HG02610 (cell line): Measurements from ENCODE around the gene DNAJC12.
"Not testable (repeated sequence)": the region's sequence is repeated elsewhere in the genome, so short reads cannot be mapped to it uniquely, and the experiment has no call there.

Source experiments
- ATAC-seq: cut with Tn5 transposase; IDR thresholded peaks from one replicate; pipeline ENCODE4 v1.9.1; 2021; ENCODE audit warnings: mild to moderate bottlenecking, moderate library complexity; ENCODE audit not compliant: unreplicated experiment

The DNAJC12 gene

DNA sequence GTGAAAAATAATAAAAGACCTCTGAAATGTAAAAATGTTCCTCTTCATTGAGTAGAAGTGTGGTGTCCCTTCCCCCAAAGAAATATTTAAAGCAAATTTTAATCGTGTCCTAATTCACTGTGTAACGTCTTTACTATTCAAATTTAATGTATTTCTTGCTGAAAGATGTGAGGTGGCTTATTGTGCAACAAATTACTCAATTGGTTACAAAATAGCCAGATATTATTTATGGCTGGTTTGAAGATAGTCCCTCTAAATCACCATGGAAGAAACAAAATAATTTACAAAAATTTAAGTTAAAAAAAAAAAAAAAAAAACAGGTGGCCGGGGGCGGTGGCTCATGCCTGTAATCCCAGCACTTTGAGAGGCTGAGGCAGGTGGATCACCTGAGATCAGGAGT, 43.7 kb downstream of the DNAJC12 start:
- no peak for ATAC-seq

DNA sequence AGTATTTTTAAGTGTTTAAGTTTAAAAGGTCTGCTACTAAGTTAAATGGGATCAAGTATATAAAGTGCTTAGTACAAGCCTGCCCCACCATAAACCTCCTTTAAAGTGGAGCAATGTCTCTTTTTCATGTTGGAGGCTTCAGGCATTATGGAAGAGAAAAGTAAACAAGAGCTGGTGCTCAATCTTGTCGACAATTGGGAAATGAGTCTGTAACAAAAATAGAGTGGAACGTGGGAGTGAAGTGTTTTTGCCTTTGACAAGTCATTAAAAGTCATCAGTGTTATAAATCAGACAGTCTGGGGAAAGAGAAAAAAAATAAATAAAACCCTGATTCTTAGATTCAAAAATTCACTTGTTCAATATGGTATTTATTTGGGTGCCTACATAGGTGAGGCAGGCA, 44.7 kb downstream of the DNAJC12 start:
- no peak for ATAC-seq

DNA sequence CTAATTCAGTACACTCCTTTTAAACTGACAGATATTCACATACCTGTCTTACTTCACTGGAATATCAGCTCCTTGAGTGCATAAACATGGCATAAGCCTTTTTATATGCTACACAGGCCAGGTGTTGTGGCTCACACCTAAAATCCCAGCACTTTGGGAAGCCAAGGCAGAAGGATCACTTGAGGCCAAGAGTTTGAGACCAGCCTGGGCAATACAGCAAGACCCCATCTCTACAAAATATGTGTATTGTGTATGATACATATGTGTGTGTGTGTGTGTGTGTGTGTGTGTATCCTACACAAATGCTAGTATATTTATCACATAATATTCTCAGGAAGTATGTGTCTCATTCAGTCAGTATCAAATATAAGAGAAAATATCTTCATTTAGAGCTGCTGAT, 45.3 kb downstream of the DNAJC12 start:
- ATAC-seq: no peak

DNA sequence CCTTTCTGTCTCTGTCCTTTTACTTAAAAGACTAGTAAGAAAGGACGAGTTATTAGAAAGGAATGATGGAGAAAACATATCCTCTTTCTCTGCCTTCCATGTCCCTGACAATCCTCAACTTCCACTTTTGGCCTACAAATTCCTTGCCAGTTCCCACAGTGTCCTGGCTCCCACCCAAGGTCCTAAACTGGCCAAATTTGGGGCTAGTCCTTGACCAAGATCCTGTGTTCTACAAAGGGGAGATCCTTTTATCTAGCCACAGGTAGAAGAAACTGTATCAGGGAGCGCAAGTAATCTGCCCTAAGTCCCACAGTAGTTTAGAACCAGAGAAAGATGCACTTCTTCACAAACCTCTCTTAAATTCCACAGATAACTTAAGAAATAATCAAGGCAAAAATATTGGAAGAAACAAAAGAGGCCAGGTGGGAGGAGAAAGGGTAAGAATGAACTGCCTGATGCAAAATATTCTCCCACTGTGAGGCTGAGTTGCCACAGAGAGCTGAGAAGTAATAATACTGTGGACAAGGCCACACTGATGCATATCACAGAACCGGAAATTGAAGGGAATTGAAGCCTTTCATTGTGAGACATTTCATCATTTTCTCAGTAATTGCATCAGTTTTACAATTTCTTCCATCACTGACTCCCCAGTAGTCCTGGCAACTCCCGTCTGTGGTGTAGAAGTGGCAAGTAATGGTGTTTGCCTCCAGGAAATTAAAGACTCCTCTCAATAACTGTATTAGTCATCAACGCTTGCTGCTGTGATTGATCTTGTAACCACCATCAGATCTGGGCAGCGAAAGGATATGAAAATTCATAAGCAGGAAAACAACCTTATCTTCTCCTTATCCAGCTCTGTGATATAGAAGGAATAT, 47.2 kb downstream of the DNAJC12 start:
- peak; percentile 43 for ATAC-seq

DNA sequence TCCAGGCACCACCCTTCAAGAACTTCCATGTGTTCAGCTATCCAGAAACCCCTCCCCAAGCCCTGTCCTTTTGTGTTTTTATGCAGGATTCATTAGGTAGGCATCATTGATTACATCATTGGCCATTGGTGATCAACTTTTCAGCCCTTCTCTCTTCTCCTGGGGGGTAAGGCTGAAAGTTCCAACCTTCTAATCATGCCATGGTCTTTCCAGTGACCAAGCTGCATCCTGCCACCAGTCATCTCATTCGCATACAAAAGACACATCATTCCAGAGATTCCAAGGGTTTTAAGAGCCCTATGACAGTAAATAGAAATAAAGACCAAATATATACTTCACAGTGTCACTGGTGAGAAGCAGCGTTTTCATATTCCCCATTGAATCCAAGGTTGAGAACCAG, 48.2 kb downstream of the DNAJC12 start:
- no peak for ATAC-seq

DNA sequence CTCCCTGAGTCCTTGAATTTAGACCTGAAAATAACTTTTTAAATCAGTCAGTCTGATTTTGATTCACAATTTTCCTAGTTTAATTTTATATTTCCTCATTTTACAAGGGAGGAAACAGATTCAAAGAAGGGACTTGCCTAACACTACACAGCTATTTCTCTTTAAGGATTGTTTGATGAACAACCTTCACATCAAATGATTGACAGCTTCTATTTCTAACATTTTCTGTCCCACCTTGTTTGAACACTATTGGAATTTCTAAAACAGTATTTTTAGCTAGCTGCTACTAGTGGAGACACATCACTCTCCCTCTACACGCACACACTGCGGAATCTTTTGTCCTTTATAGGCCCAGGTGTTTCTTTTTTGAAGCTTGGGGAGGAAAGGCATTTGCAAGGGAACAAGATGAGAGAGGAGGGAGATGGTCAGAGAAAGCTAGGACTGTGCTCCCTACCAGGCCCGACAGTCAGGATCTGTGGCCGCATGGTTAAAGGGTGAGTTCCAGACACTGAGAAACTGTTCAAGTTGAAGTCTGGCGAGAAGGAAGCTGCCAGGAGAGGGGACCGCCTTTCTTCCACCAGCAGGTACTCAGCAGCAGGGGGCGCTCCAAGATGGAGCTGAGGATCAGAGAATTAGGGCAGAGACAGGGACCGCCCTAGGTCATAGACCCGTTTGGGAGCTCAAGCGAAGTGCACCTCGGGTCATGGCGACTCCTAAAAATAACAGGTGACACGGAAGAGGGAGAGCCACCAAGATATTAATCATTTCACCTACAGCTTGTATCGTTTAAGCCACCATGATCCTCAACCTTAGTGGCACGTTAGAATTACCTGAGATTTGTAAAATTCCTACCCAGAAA, 49.7 kb downstream of the DNAJC12 start:
- peak; percentile 74 for ATAC-seq

DNA sequence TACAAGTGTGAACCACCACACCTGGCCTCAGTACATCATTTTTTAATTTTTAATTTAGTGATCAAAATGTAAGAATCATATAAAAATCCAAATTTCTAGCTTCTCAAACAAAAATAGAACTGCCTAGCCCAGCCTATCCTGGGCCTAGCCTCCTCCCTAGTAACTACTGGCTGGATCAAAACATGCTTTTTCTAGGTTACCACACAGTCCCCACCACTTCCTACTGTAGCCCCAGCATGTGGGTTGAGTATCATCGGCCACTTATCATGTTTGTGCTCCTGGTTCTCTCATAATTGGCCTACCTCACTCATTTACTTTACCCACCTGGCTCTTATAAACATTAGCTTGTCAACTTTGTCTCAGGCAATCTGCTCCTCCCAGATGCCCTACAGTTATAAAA, 52.9 kb downstream of the DNAJC12 start:
- ATAC-seq: no peak

DNA sequence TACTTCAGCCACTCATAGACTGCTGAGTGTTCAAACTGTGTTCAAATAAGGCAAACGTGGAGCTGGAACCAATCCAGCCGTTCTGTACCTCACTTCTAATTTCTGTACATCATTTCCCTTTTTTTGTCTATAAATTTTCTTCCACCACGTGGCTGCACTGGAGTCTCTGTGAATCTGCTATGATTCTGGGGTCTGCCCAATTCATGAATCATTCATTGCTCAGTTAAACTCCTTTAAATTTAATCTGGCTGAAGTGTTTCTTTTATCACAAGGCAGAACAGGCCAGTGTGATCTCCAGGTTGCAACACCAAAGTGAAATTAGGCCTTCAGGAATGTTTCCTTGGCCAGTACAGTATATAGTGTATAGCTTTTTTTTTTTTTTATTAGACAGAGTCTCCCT, 53.5 kb downstream of the DNAJC12 start:
- ATAC-seq: no peak

DNA sequence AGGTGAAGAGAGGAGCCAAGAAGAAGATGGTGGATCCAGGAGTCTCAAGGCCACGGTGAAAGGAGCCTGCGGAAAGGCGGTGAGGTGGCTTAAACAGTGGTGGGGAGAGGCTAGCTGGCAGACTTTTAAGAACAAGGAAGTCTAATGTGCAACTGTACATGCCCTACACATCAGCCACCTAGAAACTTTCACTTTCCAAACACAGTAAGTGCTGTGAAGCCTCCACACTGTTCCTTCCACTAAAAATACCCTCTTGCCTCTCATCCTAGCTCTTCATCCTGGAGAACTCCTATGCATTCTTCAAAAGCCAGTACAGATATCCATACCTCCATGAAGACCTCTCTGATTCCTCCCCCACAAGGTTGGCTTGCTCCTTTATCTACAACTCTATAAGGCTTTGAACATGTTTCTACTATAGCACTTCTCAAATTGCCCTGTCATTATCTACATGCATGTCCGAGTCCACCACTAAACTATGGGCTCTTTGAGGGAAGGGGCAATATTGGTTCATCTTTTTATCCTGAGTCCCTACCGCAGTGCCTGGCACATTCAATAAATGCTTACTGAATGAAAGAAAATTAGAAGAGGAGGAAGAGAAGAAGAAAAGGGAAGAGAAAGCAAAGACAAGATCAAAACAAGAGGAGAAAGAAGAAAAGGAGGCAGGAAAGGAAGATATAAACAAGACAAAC, 54.2 kb downstream of the DNAJC12 start:
- ATAC-seq: peak; percentile 48

DNA sequence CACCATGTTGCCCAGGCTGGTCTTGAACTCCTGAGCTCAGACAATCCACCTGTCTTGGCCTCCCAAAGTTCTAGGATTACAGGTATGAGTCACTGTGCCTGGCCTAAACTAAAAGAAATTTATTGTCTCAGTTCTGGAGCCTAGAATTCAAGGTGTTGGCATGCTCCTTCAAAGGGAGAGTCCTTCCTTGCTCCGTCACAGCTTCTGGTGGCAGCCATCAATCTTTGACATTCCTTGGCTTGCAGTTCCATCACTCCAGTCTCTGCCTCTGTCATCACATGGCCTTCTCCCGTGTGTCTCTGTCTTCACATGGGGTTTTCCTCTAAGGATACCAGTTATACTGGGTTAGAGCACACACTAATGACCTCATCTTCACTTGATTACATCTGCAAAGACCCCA, 55.5 kb downstream of the DNAJC12 start:
- no peak for ATAC-seq

DNA sequence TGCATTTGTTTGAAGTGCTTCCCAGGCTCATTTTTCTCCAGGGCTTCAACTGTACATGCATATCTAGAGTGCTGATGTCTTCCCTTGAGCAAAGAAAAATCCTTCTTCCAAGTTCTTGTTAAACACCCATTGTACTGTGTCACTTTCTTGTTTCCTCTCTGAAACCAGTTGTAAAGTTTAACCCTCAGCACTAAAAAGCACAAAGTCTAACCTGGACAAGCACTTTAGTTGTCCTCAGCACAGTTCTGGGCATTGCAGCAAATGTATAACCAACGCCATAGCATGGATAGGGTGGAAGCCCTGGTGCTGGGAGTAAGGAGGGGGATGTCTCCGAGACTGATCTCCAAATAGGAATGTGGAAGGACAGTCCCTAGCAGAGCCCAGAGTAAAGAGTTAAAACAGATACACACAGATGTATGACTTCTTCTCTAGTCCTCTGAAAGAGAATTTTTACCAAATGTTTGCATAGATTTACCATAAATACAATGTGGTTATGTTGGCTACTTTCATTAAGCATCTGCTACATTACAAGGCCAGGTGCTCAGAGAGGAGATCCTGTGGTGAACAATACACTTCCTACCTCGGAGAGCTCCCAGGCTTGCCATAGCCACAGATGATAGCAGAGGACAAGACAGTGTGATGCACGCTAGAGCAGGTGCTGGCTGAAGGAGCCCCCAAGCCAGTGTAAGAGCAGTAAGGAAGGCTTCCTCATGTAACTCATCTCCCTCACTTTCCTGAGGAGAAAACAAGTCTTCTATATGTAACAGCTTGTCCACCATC, 57.0 kb downstream of the DNAJC12 start:
- ATAC-seq: peak; percentile 76

DNA sequence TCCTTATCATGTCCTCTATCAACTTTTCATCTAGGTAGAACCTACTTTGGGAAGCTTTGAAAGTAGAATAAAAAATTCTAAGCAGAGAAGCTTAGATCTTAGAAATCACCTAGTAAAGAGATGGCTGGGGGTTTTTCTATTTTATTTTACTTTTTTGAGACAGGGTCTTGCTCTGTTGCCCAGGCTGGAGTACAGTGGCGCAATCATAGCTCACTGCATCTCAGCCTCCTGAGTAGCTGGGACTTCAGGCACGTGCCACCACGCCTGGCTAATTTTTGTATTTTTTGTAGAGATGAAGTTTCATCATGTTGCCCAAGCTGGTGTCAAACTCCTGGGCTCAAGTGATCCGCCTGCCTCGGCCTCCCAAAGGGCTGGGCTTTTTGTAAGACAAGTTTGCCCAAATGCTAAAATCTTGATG, 57.8 kb downstream of the DNAJC12 start:
- ATAC-seq: not testable (repeated sequence)

DNA sequence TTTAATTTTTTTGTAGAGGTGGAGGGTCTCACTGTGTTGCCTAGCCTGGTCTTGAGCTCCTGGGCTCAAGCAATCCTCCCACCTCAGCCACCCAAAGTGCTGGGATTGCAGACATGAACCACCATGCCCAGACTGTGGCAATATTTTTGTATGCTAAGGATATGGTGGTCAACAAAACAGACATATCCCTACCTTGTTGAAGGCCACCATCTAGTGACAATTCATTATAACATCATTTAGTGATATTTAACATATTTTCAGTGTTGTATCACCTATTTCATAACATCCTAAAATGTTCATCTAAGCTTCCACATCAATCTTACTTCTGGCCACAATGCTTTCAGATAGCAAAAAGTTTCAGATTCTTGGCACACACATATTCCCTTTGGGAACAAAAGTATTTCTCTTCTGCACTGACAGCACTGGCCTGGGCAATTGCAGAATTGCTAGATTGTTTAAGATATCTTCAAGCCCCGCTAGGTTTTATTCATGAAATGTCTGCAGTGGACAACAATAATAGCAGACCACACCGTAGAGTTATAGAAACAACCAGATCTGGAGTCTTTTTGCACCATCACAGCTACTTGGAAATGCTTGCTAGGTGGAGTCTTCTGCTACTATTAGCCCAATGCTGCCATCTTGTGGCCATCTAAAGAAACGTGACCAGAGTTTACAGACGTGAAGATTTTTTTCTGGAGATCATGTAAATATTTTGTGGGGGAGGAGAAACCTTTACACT, 58.4 kb downstream of the DNAJC12 start:
- ATAC-seq: peak; percentile 42

DNA sequence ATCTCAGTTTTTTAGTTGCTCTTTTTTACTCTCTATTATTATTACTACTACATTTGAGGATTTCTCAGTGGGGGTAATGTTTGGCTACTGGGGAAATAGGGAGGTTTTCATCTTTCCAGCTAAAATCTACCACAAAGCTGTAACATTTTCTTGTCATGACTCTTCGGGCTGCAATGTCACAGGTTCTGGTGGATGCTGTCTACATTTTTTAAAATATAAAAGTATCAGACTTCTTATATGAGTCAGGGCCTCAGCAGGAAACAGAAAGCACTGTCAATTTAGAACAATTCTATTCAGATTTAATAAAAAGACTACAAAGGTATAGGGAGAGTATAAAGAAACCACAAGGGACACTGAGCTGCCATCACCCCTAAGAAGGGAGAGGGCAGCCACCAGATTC, 61.6 kb downstream of the DNAJC12 start:
- no peak for ATAC-seq

DNA sequence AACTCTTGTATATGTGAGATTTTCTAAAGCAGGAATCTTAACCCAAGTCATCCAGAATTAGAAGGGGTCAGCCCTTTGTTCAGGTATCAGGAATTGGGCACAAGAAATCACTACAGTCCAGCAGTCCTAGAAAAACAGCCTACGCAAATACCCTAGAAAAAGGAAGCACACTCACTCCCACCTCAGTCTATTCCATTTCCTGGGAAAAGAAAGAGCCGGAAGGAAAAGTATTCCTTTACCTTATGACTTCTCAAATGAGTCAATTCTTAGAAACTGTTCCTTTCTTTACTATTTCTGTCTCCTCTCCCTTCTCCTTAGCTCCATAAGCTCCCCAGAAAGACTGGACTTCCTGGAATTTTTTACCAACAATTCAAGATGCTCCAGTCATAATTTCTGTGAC, 62.7 kb downstream of the DNAJC12 start:
- no peak for ATAC-seq

DNA sequence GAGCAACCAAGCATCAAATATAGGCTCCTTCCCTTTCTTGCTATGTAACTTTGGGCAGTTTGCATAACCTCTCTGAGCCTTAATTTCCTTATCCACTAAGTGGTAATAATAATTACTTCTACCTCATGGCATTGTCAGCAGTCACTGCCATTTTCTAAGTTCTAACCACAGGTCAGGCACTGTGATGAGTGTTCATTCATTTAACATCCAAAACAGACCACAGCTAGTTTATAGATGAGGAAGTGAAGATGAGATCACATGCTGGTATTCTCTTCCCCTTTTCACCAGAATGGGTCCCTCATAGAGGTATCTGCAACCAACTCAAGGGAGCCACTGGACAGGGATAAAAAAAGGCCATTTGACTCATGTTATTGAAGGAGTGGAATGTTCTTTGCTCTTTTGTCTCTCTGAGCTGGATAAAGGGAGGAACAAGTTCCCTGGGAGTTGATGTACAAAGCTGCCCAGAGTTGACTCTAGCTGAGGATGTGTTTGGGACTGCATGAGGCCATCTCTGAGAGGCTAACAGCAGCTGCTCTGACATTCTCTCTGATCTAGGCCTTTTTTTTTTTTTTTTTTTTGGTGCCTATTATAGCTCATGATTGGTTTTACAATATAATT, 65.0 kb downstream of the DNAJC12 start:
- peak; percentile 92 for ATAC-seq

DNA sequence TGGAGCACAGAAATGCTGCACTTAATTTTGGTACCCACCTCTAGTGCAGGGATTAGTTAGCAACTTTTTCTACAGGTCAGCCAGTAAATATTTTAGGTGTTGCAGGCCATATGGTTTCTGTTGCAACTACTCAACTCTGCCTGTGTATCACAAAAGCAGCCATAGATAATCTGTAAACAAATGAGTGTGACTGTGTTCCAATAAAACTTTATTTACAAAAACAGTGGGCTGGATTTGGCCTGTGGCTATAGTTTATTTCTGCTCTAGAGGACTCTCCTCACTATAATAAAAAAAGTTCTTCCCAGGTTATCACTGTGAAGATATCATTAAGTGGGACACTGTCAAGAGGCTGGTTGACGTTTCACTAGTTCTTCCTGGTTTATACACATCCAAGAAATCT, 65.8 kb downstream of the DNAJC12 start:
- ATAC-seq: no peak

DNA sequence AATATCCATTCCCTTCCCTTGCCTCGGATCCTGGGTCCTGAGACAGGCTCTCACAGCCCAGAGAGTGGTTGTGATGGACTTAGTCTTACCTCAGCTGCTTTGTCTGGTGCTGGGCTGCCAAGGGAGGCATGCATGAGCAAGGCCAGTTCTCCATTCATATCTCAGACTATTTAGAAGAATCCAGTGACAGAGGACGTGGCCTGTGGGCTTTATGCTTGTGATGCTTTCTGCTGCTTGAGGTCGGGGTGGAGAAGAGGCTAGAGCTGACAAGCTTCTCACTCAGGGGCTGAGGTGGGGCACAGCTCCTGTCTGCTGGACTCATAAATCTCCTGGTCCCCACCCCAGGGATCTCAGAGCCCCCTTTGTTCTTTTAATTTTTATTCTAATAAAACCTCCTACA, 66.8 kb downstream of the DNAJC12 start:
- peak; percentile 8 for ATAC-seq

DNA sequence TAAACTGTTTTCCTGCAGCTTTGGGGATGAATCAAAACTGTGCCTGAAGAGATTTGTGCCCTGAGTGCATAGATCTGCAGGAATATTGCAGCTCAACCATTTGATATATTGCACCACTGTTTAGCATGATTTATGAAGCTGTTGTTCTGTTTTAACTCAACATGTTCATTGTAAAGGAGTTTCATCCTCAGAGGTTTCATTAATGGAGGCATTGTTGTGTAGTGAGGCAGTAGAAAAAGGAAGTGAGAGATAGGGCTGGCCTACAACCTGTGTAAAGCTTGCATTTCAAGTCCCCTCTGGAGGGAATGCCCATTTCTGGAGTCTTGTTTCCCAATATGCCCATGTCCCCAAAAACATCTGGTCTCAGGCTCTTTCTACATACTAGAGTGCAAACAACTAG, 67.5 kb downstream of the DNAJC12 start:
- ATAC-seq: peak; percentile 74

DNA sequence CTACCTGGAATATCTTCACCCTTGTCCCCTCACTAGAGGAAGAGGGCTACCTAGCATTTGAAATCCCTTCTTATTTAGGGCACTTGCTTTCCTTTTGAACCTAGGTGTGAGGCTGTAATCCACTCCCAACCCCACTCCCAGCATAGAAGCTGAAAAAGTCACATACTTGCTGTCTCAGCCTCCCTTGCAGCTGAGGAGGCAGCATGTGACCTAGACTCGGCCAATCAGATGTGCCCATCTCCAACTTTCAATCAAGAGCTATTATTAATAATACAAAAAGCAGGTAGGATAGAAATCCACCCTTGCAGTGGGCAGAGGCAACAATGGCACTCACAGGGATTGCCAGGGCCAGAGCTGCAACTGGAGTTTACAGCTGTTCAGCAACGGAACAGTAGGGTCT, 70.7 kb downstream of the DNAJC12 start:
- no peak for ATAC-seq
